HG03432 (cell line): ENCODE measurements around the gene OXLD1.
"Not testable (repeated sequence)": the region's sequence is repeated elsewhere in the genome, so short reads cannot be mapped to it uniquely, and the experiment has no call there.

ENCODE experiments used
- ATAC-seq: cut with Tn5 transposase; IDR thresholded peaks from one replicate; pipeline ENCODE4 v1.9.1; 2021; ENCODE audit warnings: mild to moderate bottlenecking, moderate library complexity; ENCODE audit not compliant: unreplicated experiment

Gene OXLD1

DNA sequence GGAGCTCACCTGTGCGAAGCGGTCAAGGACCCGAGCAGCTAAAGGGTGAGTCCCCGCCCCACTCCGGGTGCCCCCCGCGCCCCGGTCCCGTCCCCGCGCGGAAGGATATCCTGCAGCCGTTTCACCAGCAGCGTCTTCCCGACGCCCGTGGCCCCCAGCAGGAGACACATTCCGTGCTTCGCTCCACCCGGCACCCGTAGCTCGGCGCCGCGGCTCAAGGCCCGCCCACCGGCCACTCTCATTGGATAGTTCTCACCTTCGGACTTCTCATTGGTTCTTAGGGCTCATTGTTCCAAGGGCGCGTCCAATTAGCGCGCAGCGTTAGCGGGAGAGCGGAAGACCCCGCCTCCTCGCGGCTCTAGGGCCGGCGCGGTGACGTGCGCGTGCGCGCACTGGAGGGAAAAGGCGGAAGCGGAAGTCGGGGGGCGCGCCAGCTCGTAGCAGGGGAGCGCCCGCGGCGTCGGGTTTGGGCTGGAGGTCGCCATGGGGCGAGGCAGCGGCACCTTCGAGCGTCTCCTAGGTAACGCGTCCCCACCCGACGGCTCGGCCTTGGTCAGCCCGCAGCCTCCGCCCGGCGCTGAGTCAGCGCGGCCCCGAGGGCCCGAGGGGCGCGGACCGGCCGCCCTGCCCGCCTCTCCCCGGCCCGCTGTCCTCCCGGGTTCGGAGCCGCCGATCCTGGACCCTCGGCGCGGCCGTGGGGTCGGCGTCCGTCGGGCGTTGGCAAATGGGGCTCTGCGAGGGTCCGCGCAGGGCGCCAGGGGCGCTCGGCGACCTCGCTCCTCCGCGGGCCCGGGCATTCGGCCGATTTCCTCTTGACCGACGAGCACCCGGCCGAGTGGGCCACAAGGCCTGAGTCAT is 17.4 kb upstream of the OXLD1 start, which contains the start of the genes ARL16 and HGS:
ARL16 (minus strand) TSS at position 214 of the 858 bp plus-strand sequence; CDS start at position 170, 44 bp downstream.
HGS (plus strand) TSS at position 428 of the 858 bp plus-strand sequence; CDS start at position 484, 56 bp downstream.
- ATAC-seq, result peak; percentile 89

DNA sequence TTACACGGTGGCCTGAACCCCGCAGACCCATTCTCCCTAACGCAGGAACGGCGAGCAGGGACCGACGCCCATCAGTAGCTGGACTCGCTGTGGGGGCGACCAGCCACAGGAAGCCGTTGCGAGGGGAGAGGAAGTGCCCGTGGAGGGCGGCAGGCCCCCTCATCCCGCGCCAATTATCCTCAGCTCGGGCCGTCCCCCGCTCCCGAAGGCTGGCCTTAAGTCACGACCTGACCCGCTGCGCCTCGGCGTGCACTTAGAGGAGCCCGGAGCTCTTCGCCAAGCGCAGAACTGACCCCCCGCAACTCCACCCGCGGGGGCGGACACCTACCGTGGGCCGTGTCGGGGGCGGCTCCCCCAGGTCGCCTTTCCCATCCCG is 16.8 kb upstream of the OXLD1 start:
- peak; percentile 18 for ATAC-seq

DNA sequence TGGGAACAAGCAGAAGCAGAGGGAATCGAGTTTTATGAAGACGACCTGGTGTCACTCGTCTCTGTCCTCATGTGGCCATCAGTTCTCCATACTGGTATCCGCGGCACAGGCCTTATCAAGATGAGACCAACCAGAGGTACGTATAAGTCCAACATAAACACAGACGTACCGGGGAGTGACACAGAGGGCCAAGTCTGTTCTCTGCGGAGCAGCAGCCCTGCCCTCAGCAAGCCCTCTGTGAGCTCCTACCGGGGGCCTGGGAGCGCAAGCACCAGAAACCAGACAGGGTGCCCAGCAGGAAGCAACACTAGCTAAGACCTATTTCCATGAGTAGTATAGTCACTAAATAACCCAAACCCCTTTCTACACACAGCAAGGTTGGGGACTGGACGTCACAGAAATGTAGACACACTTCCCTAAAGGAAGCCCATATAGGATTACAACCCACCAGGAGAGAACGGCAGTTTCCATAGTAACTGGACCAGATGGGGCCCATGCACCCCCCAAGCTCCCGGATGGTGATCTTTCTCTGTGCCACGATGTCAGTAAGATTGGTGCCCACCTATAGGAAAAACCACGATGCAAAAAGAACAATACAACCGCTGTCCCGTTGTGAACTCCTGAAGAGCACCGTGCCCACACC is 16.3 kb upstream of the OXLD1 start:
- ATAC-seq, result no peak

DNA sequence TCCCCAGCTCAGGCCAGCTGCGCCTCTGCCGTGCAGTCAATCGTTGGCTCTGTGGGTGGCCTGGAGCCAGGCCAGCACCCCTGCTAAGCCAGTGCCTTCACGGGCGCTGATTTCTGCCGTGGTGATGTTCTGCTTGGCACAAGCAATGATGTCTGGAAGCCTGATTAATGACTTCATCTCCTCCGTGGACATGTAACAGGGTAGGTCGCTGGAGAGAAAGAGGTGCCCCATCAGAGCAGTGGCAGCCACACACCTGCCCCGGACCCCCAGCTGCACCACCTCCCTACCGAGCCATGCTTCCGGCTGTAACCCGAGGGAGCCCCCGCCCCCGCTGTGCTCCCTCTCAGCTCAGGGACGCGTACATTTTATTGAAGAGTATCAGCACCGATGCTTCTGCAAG is 15.3 kb upstream of the OXLD1 start:
- no peak for ATAC-seq

DNA sequence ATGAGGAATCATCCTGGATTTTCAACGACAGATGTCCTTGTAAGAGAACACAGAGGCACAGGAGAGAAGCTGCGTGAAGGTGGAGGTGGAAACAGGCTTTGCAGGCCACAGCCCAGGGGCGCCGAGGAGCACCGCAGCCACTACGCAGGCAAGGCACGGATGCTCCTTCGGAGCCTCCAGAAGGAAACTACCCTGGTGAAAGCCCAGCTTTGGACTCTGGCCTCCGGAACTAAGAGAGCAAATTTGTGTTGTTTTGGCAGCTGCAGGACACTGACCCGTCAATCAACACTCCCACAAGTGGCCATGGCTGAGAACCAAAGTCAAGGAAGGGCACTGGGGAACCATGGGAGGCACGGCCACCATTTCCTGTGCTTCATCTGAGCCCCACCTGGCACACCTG is 13.7 kb upstream of the OXLD1 start:
- no peak for ATAC-seq

DNA sequence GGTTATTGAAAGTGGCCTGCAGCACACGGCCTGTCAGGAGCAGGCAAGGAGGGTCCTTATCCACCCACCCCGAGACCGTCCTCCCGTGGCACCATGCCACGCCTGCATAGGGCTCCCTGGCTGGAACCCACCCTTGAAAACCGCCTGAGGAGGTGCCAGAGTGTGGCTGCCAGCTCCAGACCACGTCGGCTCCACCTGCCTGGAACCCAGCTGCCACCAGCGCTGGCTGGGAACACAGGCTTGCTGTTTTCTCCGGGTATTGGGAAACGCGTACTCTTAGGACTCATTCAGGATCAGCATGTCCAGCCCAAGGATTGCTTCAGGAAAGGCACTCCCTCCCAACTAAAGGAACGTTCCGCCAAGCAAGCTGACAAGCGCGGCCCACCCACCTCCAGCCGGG is 10.5 kb upstream of the OXLD1 start:
- ATAC-seq, result no peak

DNA sequence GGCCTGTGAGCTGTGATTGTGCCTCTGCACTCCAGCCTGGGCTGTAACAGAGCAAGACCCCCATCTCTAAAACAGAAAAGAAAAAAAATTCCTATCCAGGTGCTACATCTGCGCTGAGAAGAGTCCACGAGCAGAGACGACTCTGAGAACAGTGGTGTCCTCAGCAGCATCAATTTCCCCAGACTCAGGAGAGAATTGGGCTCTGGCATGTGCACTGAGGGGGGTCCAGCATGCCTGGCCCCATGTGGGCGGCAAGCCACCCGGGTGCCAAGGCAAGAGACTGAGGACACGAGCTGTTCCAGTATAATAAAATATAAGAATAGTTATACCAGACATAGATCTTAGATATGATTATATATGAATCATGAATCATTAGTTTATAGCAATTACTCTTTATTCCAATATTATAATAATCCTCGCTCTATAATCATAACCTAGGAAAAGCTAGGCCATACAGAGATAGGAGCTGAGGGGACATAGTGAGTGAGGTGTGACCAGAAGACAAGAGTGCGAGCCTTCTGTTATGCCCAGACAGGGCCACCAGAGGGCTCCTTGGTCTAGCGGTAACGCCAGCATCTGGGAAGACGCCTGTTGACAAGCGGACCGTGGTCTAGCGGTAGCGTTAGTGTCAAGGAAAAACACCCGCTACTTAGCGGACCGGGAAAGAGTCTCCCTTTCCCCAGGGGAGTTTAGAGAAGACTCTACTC is 9.3 kb upstream of the OXLD1 start:
- ATAC-seq, result not testable (repeated sequence)

DNA sequence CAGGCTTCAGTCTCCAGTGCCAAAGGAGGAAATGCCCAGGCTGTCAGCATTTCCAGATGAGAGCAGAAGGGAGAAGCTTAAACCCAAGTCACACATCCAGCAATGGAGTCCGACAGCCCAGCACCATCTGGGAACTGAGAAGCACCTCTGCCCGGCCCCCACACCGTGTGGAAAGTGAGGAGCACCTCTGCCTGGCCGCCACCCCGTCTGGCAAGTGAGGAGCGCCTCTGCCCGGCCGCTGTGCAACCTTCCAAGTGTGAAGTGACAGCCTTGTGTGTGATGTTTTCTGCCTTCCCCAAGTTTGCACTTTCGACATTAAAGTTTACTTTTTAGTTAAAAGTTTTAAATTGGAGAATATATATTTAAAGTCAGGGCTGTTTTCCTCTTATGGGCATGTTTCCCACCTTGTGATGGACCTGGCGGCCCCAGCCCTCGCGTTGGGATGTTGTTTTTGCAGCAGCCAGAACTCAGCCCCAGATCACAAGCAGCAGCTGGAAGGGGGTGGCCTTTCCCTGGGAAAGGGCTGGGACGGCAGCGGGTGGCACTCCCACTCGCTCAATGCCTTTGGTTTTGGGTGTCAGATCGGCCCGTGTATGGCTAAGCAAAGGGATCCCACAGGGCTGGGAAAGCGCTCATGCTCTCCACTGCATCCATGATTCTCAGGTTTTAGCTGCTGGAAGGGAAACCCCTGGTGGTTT is 7.3 kb upstream of the OXLD1 start:
- no peak for ATAC-seq

DNA sequence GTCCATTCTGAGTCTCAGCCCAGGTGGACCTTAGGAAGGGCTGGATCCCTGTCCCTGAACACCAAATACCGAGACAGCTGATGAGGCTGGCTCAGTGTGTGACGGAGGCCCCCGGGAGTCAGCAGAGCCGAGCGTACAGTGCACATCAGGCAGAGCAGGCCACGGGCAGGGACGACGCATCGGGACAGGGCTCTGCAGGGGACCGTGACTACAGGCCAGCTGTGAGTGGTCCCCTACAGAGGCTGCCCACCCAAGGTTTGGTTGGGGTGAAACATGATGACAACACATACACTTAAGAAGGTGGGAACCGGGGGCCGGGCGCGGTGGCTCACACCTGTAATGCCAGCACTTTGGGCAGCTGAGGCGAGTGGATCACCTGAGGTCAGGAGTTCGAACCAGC is 6.5 kb upstream of the OXLD1 start:
- ATAC-seq, result no peak

DNA sequence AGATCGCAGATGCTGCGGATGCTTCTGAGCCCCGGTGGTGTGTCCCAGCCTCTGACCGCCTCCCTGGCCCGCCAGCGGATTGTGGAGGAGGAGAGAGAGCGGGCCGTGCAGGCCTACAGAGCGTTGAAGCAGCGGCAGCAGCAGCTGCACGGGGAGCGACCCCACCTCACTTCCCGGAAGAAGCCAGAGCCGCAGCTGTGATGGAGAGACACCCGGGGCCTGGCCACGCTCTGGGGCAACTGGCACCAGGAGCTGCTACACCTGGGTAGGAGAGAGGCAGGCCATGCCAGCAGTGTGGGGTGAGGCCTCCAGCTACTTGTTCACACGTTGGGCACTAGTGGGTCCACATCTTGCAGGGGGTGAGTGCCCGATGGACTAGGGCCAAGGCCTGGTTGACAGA is 6.1 kb upstream of the OXLD1 start:
- no peak for ATAC-seq

DNA sequence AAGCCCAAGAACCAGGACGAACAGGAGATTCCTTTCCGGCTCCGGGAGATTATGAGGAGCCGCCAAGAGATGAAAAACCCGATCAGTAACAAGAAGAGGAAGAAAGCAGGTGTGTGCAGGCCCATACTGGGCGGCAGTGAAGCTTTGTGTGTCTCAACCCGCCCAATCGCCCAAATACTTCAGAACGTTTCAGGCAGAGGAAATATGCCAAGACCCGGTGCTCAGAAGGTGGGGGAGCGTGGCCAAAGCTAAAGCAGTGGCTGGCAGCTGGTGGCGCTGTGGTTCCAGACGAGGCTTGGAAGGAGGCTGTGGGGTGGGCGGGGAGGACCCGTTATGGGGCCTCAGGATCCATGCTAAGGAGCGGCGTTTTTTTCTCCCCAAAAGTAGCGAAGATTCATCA is 1.3 kb upstream of the OXLD1 start:
- ATAC-seq, result no peak

DNA sequence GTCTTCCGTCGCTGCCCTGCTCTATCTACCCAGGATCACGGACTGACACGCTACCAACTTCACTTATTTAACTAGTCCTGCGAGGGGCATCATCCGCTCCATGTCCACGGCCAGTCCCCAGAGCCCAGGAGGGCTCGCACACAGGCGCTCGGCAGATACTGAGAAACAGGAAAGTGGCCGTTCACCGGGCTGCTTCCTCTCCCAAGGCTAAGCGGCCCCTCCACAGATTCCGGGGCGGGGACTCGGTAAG is 388 bp downstream of the OXLD1 start:
- ATAC-seq, result no peak

DNA sequence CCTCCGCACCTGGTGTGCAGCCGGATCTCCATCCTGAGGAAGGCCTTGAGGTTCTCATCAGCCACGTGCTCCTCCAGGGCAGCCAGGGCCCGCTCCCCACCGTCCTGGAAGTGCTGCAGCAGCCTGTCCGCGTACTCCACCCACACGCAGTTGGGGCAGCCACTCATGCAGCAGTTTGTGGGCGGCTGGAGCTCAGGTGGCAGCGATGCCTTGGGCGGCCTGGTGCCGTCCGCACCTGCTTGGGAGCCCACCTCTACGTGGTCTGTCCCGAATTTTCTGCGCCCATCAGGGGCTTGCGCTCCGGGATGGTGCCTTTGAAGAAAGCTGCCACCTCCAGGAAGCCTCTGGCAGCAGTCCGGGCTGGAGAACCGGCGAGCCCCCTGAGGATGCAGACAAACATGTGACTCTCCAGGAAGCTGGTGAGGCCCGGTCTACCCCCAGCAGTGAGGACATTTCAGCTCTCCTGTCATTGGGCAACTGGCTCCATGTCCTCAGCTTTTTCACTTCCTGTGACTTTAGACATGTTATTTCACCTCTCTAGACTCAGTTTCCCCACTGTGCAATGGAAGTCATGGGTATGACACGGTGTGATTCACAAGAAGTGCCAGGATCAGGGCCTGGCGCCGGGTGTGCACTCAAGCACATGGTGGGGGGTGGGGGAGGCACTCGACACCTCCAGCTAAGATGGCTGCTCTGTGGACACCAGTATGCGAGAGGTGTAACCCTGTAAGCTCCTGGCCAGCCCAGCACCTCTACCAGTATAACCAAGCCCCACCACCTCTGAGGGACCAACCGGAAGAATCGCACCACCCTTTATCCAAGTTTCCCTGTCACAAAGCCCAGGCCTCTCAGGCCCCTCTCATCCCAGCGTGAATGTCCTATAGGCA is 957 bp downstream of the OXLD1 start:
- ATAC-seq, result peak; percentile 7

DNA sequence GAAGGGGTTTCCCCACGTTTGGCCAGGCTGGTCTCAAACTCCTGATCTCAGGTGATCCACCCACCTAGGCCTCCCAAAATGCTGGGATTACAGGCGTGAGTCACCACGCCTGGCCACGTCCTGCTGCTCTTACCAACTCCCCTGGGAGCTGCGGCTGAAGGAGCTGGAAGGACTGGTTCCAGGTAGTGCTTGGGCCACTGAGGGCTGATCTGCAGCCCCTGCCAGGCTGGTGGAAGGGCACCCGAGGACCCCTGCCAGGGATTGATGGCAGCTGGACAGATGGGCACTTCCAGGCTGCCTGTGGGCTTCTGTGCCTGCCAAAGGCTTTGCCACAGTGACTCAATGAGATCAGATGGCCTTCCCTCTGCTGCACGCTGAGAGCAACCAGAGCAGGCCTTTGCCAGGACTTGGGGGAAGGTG is 2.3 kb downstream of the OXLD1 start:
- ATAC-seq, result no peak

DNA sequence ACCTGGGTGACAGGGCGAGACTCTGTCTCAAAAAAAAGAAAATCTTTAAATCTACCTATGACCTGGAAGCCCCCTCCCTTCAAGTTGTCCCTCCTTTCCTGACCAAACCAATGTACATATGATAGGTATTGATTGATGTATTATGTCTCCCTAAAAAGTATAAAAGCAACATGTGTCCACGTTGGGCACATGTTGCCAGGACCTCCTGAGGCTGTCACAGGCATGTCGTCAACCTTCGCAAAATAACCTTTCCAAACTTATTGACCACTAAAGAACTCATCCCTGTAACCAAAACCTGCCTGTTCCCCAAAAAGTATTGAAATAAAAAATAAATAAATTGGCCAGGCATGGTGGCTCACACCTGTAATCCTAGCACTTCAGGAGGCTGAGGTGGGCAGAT is 4.4 kb downstream of the OXLD1 start:
- ATAC-seq, result no peak

DNA sequence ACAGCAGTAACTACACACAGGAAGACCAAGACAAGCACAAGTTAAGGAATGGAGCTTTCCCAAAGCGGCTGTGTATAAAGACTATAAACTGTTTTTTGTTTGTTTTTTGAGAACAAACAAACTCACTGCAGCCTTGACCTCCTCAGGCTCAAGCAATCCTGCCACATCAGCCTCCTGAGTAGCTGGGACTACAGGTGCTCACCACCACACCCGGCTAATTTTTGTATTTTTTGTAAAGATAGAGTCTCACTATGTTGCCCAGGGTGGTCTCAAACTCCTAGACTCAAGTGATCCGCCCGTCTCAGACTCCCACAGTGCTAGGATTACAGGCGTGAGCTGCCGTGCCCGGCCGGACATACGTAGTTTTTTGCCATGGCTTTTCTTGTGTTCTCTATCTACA is 6.0 kb downstream of the OXLD1 start:
- no peak for ATAC-seq

DNA sequence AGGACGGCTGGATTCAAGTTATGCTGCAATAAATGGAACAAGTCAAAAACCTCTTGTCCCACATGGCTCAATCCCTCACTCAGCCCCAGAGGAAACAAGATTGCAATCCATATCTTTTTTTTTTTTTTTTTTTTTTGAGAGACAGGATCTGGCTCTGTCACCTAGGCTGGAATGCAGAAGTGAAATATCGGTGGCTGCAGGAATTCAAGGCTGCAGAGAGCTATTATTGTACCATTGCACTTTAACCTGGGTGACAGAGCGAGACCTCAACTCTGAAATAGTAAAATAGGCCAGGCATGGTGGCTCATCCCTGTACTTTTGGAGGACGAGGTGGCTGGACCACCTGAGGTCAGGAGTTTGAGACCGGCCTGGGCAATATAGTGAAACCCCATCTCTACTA is 7.4 kb downstream of the OXLD1 start:
- no peak for ATAC-seq

DNA sequence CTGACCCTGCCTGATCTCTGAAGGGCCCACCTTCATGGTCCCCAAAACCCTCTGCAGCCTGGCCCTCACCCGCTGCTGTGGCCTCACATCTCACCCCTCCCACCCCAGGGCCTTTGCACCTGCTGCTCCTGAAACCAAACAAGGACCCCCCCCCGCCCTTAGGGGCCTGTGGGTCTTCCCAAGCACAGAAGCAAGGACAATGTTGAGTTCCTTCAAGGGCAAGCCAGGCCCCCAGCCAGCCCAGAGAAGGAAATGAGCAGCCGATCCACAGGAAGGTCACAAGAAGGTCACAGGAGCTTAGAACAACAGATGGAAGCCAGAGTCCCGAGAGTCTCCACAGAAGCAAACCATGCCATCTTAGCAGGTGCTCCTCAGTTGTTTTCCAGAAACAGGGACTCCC is 9.6 kb downstream of the OXLD1 start:
- no peak for ATAC-seq

DNA sequence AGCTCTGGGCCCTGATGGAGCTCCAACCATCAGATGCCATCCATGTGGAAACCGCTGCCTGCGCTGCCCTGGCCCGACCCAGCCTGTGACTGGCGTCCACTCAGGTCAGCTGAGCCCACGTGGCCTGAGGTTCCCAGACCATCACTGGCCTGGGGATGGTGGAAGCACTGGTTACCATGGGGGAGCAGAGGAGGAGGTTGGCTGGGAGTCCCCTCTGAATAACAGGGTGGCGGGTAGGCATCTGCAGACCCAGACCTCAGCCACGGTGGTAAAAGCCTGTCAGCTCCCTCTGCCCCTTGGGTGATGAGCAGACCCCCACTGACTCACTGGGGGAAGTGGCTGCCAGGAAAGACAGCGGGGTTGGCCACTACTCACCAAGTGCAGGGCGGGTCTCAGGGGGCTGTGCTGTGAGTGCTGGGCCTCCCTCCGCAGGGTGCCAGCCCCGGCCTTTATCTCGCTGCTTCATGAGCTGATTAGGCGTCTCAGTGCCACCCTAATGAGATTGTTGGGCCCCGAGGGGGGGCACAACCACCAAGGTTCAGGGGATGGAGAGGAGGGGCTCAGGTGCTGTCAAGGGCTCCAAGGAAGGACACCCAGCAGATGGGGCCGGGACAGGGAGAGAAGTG is 10.2 kb downstream of the OXLD1 start, which contains the start of gene PDE6G:
PDE6G (minus strand) TSS at position 425 of the 626 bp plus-strand sequence. CDS start 3,237 bp downstream, outside the sequence.
- ATAC-seq, result no peak
